Measurements from ENCODE around the gene INTS1. TPM values are rescaled to one million over a fixed set of nuclear protein-coding genes. Genes with fewer than 3 reads are reported as not detected.

The INTS1 gene
- total RNA-seq, 6 donors from 2014 or later: 38.6 to 215 (median 72.3) TPM

DNA sequence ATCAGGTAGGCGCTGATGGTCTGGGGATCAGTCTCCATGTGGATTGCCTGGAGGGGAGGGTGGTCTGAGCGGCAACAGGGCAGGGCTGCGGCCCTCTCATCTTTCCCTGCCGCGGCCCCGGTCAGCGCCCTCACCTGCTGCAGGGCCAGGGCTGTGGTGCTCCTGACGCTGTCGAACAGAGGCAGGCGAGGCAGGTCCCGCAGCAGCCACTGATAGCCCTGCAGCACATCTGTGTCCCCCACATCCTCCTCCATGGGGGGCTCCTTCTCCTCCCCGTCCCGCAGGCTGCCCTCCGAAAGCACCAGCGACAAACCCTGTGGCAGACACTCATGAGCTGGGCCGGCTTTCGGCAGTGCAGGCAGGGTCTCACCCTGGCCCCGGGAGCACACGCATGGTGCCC is 19.0 kb downstream of the INTS1 start:
- Histone ChIP-seq H3K27me3 (no peaks in the 10 kb centered on the region), H3K4me3 (no peak overlapping the region), H3K27ac (no peak overlapping the region), H3K36me3 (peaks cover 27 to 100% (median 96%) of the 10 kb centered on the region in 4 donors), H3K4me1 (no peaks in the 10 kb centered on the region), H3K9me3 (no peaks in the 10 kb centered on the region)
- no peak for ATAC-seq (ENCODE audit: low FRiP score in 2 of 2)
- WGBS, 2 donors: 98 to 99% methylated on average over 10 to 16 of the region's 19 CpGs
- TF ChIP-seq POLR2AphosphoS5 (IDR thresholded peaks at IDR 0.05): no peak
- DNase-seq: peak in 1 of 2 donors; percentile 74

DNA sequence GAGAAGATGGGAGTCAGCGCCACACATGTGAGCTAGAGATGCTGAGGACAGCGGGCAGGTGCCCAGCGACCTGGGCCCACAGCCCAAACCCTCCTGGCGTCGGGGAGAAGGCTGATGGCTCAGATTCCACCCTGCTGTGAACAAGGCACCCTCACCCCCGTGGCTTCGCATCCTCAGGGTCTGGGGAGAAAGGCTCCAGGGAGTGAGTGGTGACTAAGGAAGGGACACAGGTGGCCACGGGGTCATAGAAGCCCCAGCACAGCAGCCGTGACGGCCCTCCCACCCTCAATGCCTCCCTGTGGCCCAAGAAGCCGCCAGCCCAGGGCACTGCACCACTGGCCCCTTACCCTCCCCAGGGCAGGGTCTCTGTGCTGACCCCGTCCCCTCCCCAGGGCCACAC is 19.6 kb downstream of the INTS1 start:
- no peak overlapping the region for H3K27ac ChIP-seq
- no peak for ATAC-seq (ENCODE audit: low FRiP score in 2 of 2)
- DNase-seq: peak in 1 of 2 donors; percentile 52
- peaks cover 27 to 100% (median 99%) of the 10 kb centered on the region in 4 donors for H3K36me3 ChIP-seq
- no peaks in the 10 kb centered on the region for H3K9me3 ChIP-seq
- no peaks in the 10 kb centered on the region for H3K4me1 ChIP-seq
- TF ChIP-seq EP300 (IDR thresholded peaks at IDR 0.05) (no peak), POLR2AphosphoS5 (IDR thresholded peaks at IDR 0.05) (no peak), POLR2A (IDR thresholded peaks at IDR 0.05) (no peak)
- TF ChIP-seq, protein P1, sequence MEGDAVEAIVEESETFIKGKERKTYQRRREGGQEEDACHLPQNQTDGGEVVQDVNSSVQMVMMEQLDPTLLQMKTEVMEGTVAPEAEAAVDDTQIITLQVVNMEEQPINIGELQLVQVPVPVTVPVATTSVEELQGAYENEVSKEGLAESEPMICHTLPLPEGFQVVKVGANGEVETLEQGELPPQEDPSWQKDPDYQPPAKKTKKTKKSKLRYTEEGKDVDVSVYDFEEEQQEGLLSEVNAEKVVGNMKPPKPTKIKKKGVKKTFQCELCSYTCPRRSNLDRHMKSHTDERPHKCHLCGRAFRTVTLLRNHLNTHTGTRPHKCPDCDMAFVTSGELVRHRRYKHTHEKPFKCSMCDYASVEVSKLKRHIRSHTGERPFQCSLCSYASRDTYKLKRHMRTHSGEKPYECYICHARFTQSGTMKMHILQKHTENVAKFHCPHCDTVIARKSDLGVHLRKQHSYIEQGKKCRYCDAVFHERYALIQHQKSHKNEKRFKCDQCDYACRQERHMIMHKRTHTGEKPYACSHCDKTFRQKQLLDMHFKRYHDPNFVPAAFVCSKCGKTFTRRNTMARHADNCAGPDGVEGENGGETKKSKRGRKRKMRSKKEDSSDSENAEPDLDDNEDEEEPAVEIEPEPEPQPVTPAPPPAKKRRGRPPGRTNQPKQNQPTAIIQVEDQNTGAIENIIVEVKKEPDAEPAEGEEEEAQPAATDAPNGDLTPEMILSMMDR (IDR thresholded peaks at IDR 0.05): no peak
- 96% methylated on average over 12 of the region's 12 CpGs; no CpG with 5 or more reads in 1 of the 2 donors for WGBS, 2 donors
- H3K27me3 ChIP-seq: no peaks in the 10 kb centered on the region
- H3K4me3 ChIP-seq: no peak overlapping the region

DNA sequence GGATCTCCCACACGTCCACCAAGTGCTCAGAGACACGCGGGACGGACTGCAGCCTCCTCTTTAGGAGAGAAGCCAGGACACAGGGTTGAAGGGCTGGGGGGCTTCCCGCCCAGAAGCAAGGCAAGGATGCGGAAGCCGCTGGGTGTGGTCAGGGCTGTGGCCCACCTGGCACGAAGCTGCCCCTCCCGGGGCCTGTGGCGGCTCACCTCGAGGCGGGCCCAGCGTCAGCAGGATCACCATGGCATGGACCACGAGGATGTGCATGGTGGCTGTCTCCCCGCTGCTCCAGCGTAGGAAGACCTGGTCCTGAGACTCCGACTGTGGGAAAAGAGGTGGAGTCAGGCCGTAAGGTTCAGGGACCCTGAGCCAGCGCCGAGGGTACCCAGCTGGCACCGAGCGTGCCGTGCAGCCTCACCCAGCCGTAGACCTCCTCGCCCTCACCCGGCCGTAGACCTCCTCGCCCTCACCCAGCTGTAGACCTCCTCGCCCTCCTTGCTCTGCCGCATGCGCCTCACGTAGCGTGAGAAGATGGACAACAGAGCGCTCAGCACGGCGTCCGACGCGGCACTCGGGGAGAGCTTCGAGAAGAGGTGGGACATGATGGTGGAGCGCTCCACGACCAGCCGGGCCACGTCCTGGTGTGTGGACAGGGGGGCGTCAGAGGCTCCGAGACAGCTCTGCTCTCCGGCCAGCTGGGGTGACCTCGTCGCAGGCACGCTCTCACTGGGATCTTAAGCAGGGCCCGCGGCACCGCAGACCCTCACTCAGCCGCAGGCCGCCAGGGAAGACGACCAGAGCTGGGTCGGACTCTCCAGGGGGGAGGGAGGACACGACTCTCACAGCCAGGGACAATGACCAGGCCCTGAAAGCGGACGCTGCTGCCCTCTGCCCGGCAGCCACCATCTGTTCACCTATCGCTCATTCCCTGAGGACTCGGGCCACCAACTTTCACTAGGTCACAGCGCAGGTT is 20.4 kb downstream of the INTS1 start:
- no peaks in the 10 kb centered on the region for H3K9me3 ChIP-seq
- no peak for ATAC-seq (ENCODE audit: low FRiP score in 2 of 2)
- H3K27me3 ChIP-seq: no peaks in the 10 kb centered on the region
- peak in 1 of 2 donors; percentile 77 for DNase-seq
- H3K4me3 ChIP-seq: no peak overlapping the region
- no peaks in the 10 kb centered on the region for H3K4me1 ChIP-seq
- 93 to 96% methylated on average over 40 to 61 of the region's 65 CpGs for WGBS, 2 donors
- TF ChIP-seq POLR2AphosphoS5 (IDR thresholded peaks at IDR 0.05) (no peak), POLR2A (IDR thresholded peaks at IDR 0.05) (no peak), EP300 (IDR thresholded peaks at IDR 0.05) (no peak)
- TF ChIP-seq, protein P1 (IDR thresholded peaks at IDR 0.05): no peak
- no peak overlapping the region for H3K27ac ChIP-seq
- H3K36me3 ChIP-seq: peaks cover 30 to 100% (median 99%) of the 10 kb centered on the region in 4 donors

GRCh38 chr7:1483079-1483478 is 21.1 kb downstream of the INTS1 start:
- 85 to 97% methylated on average over 10 to 22 of the region's 22 CpGs for WGBS, 2 donors
- ATAC-seq (ENCODE audit: low FRiP score in 2 of 2) (no peak), DNase-seq (peak in 1 of 2 donors; percentile 68)

GRCh38 chr7:1481300-1481699 is 22.9 kb downstream of the INTS1 start:
- Histone ChIP-seq H3K9me3 (no peaks in the 10 kb centered on the region), H3K4me3 (no peak overlapping the region), H3K27me3 (no peaks in the 10 kb centered on the region), H3K27ac (no peak overlapping the region), H3K36me3 (peaks cover 30 to 100% (median 98%) of the 10 kb centered on the region in 4 donors), H3K4me1 (no peaks in the 10 kb centered on the region)
- TF ChIP-seq POLR2A (IDR thresholded peaks at IDR 0.05): no peak
- TF ChIP-seq POLR2AphosphoS5 (IDR thresholded peaks at IDR 0.05): no peak
- TF ChIP-seq, protein P1 (IDR thresholded peaks at IDR 0.05): no peak
- no peak for TF ChIP-seq EP300 (IDR thresholded peaks at IDR 0.05)
- WGBS, 2 donors: 97% methylated on average over 8 of the region's 20 CpGs; no CpG with 5 or more reads in 1 of the 2 donors
- DNase-seq: no peak
- no peak for ATAC-seq (ENCODE audit: low FRiP score in 2 of 2)

More at GRCh38 chr7:1483079-1483478, 21.1 kb downstream of the INTS1 start:
- Histone ChIP-seq H3K36me3 (peaks cover 36 to 100% (median 99%) of the 10 kb centered on the region in 4 donors), H3K4me1 (no peaks in the 10 kb centered on the region), H3K27me3 (no peaks in the 10 kb centered on the region), H3K9me3 (no peaks in the 10 kb centered on the region), H3K4me3 (no peak overlapping the region), H3K27ac (no peak overlapping the region)
- no peak for TF ChIP-seq POLR2A (IDR thresholded peaks at IDR 0.05)
- TF ChIP-seq EP300 (IDR thresholded peaks at IDR 0.05): no peak
- TF ChIP-seq, protein P1 (IDR thresholded peaks at IDR 0.05): no peak
- TF ChIP-seq POLR2AphosphoS5 (IDR thresholded peaks at IDR 0.05): no peak
